Measurements from ENCODE around the gene TRIO. TPM values are rescaled to one million over a fixed set of nuclear protein-coding genes. Genes with fewer than 3 reads are reported as not detected.
A peak's percentile ranks its signal among the peaks of the same experiment; 100 is the strongest.

The TRIO gene
- total and polyA plus RNA-seq, 10 of the 15 experiments (the other 5 are each of a cell fraction or from before 2014, with no cell fraction given) = 5.1 to 96.4 (median 44.6) TPM

DNA sequence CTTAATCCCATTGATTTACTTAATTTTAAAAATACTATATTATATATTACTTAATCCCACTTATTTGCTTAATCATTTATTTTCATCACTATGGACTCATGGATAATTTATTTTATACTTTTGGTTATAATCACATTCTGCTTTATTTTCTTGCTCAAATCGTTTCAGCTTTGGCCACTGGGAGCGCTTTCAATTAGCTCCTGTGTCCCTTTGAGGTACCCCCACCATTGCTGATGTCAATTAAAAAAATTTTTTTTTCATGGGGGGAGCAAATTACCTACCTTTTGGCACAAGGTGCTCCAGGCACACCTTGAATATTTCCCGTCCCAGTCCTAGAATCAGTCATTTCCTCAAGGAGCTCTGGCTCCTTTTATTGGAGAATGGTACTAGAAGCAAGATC lies 1.4 kb upstream of the TRIO start:
- ChIA-PET SMC1A (ENCODE audit: uncharacterized antibody, unreplicated experiment) (interaction anchor here (1.0 to 13.1 kb wide), 4 partner anchors 28 to 129 kb away, joined by 3 to 225 read pairs (median 16); no protein-coding TSS in a partner anchor), POLR2A (interaction anchor here (1.2 to 22.7 kb wide), 2 partner anchors 33 to 71 kb away, joined by 6 to 347 read pairs; no protein-coding TSS in a partner anchor), CTCF (interaction anchor here (0.7 to 2.0 kb wide), 10 partner anchors 16 to 117 kb away, joined by 3 to 8 read pairs (median 4); no protein-coding TSS in a partner anchor), RAD21 (ENCODE audit: unreplicated experiment) (interaction anchor here (0.8 to 17.7 kb wide), 8 partner anchors 15 to 129 kb away, joined by 4 to 373 read pairs (median 9); no protein-coding TSS in a partner anchor)
- H3K9me3 ChIP-seq (replicated peaks; ENCODE audit: control insufficient read depth, insufficient read depth, low read length) = no peaks in the 10 kb centered on the region; the same call in 2 of the 3 replicates
- H3K4me3 ChIP-seq = no peak overlapping the region
- H3K9ac ChIP-seq (ENCODE audit: control insufficient read depth, insufficient read depth, low read length) = no peak overlapping the region
- 0 out of 2 replicates have a peak overlapping the region, but pooled peaks have one; percentile 64 for H3K4me2 ChIP-seq (ENCODE audit: control insufficient read depth, insufficient read depth)
- H3K36me3 ChIP-seq (ENCODE audit: control insufficient read depth in 2 of 2, insufficient read depth in 2 of 2, low read length in 1 of 2) = no peaks in the 10 kb centered on the region
- no peak for TF ChIP-seq CBX5 (IDR thresholded peaks at IDR 0.05; ENCODE audit: low read depth)
- TF ChIP-seq, protein P1, sequence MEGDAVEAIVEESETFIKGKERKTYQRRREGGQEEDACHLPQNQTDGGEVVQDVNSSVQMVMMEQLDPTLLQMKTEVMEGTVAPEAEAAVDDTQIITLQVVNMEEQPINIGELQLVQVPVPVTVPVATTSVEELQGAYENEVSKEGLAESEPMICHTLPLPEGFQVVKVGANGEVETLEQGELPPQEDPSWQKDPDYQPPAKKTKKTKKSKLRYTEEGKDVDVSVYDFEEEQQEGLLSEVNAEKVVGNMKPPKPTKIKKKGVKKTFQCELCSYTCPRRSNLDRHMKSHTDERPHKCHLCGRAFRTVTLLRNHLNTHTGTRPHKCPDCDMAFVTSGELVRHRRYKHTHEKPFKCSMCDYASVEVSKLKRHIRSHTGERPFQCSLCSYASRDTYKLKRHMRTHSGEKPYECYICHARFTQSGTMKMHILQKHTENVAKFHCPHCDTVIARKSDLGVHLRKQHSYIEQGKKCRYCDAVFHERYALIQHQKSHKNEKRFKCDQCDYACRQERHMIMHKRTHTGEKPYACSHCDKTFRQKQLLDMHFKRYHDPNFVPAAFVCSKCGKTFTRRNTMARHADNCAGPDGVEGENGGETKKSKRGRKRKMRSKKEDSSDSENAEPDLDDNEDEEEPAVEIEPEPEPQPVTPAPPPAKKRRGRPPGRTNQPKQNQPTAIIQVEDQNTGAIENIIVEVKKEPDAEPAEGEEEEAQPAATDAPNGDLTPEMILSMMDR (IDR thresholded peaks at IDR 0.05 in 2 of 3, conservative IDR thresholded peaks at IDR 0.05 in 1 of 3; ENCODE audit: control insufficient read depth in 2 of 3, extremely low read depth in 1 of 3, insufficient read depth in 1 of 3, low read depth in 3 of 3, low read length in 3 of 3) = peak; percentile 15 to 20 (median 19); a peak in 2 of 6 replicates
- no peak for TF ChIP-seq RUNX3 (IDR thresholded peaks at IDR 0.05; ENCODE audit: low read length)
- no peak for TF ChIP-seq MEF2A (IDR thresholded peaks at IDR 0.05; ENCODE audit: insufficient read depth, low read depth, low read length)
- no peak overlapping the region for H3K27ac ChIP-seq (ENCODE audit: control insufficient read depth, insufficient read depth)
- peaks cover 34% of the 10 kb centered on the region for H3K79me2 ChIP-seq (ENCODE audit: control insufficient read depth, insufficient read depth, low read length)
- no TSS peak for BruUV-seq (replicated peaks)
- FAIRE-seq (no peak), DNase-seq (ENCODE audit: low read depth, low spot score) (no peak), ATAC-seq (no peak)
- 13% methylated on average over 3 of the region's 3 CpGs for WGBS (ENCODE audit: insufficient coverage, insufficient replicate concordance, low lambda C conversion rate, missing lambda C conversion rate)
- peaks cover 10% of the 10 kb centered on the region for H3K4me1 ChIP-seq (ENCODE audit: control insufficient read depth, insufficient read depth, low read length)
- intact Hi-C loops (cut with micrococcal nuclease; ENCODE audit: unreplicated experiment) (loop anchor here (1.0 kb wide), 1 partner anchor 32 kb away; no protein-coding TSS in a partner anchor), in situ Hi-C loops (cut with MboI) (no loop called here)
- no peak overlapping the region for H2AFZ ChIP-seq (ENCODE audit: control insufficient read depth, low read depth, low read length)
- no peaks in the 10 kb centered on the region for H4K20me1 ChIP-seq (ENCODE audit: control insufficient read depth, insufficient read depth)
- H3K27me3 ChIP-seq (replicated peaks in 1 of 2; ENCODE audit: control insufficient read depth in 2 of 2, insufficient read depth in 2 of 2, low read length in 1 of 2) = no peaks in the 10 kb centered on the region
